Neural crest cell (in vitro differentiated cells): ENCODE data around the gene SLC47A2. TPM values are rescaled to one million over a fixed set of nuclear protein-coding genes. Genes with fewer than 3 reads are reported as not detected.
A peak's percentile ranks its signal among the peaks of the same experiment; 100 is the strongest.

ENCODE experiments used
- DNase-seq: peaks from one replicate; pipeline ENCODE4 v3.0.0; 2021; ENCODE audit warnings: low read depth, mixed read lengths, low spot score
- H3K27ac Mint-ChIP-seq: one replicate; pipeline ENCODE4 v1.8.0; 2021; ENCODE audit warnings: mild to moderate bottlenecking, mixed read lengths; ENCODE audit not compliant: unreplicated experiment
- H3K27me3 Mint-ChIP-seq: 2 replicates; pipeline ENCODE4 v1.8.0; 2021; ENCODE audit warnings: low read depth, mild to moderate bottlenecking, mixed read lengths
- H3K36me3 Mint-ChIP-seq: 2 replicates; pipeline ENCODE4 v1.8.0; 2021; ENCODE audit warnings: low read depth, mild to moderate bottlenecking, mixed read lengths
- H3K4me1 Mint-ChIP-seq: 2 replicates; pipeline ENCODE4 v1.8.0; 2021; ENCODE audit warnings: mixed read lengths
- H3K4me3 Mint-ChIP-seq: one replicate; pipeline ENCODE4 v1.8.0; 2021; ENCODE audit warnings: mild to moderate bottlenecking, mixed read lengths
- H3K9me3 Mint-ChIP-seq: 2 replicates; pipeline ENCODE4 v1.8.0; 2021; ENCODE audit warnings: mixed read lengths
- CTCF ChIP-seq: fragments of 200-600 bp; sonication (generic); conservative IDR thresholded peaks from 2 replicates; pipeline ENCODE4 v1.5.0; 2021; ENCODE audit warnings: antibody characterized with exemption, mild to moderate bottlenecking
- total RNA-seq: library from RNA; stranded (reverse); gene quantifications from 2 replicates; pipeline ENCODE4 v1.2.1, GENCODE V29; 2021

Gene SLC47A2
- total RNA-seq, 1 donor from 2014 or later: not detected

- Mint-ChIP-seq H3K9me3 (no peaks in the 10 kb centered on the region), H3K27me3 (no peaks in the 10 kb centered on the region), H3K27ac (peak overlapping the region; percentile 27), H3K36me3 (no peaks in the 10 kb centered on the region), H3K4me3 (peak overlapping the region; percentile 57), H3K4me1 (peaks cover 4% of the 10 kb centered on the region)
- DNase-seq: peak; percentile 26
- no peak for TF ChIP-seq CTCF
These were observed 28.1 kb upstream of the SLC47A2 start for GRCh38 chr17:19744492-19744891.

GRCh38 chr17:19743101-19744100 lies 27.0 kb upstream of the SLC47A2 start:
- TF ChIP-seq CTCF: no peak
- H3K27ac Mint-ChIP-seq: no peak overlapping the region

GRCh38 chr17:19742495-19742894 lies 26.1 kb upstream of the SLC47A2 start:
- no peak for DNase-seq
- no peak for TF ChIP-seq CTCF
- Mint-ChIP-seq H3K4me1 (peaks cover 4% of the 10 kb centered on the region), H3K4me3 (no peak overlapping the region), H3K27me3 (no peaks in the 10 kb centered on the region), H3K36me3 (no peaks in the 10 kb centered on the region), H3K9me3 (no peaks in the 10 kb centered on the region), H3K27ac (no peak overlapping the region)

More at GRCh38 chr17:19743101-19744100, 27.0 kb upstream of the SLC47A2 start:
- Mint-ChIP-seq H3K36me3 (no peaks in the 10 kb centered on the region), H3K27me3 (no peaks in the 10 kb centered on the region), H3K4me1 (peaks cover 4% of the 10 kb centered on the region), H3K4me3 (peak overlapping the region; percentile 47), H3K9me3 (no peaks in the 10 kb centered on the region)
- DNase-seq: no peak

- no peak overlapping the region for H3K27ac Mint-ChIP-seq
- no peak for TF ChIP-seq CTCF
- H3K36me3 Mint-ChIP-seq: no peaks in the 10 kb centered on the region
- peaks cover 4% of the 10 kb centered on the region for H3K4me1 Mint-ChIP-seq
- no peaks in the 10 kb centered on the region for H3K27me3 Mint-ChIP-seq
- no peak overlapping the region for H3K4me3 Mint-ChIP-seq
- no peak for DNase-seq
- no peaks in the 10 kb centered on the region for H3K9me3 Mint-ChIP-seq
These were observed 25.6 kb upstream of the SLC47A2 start for GRCh38 chr17:19741832-19742457.

GRCh38 chr17:19740933-19741332 lies 24.5 kb upstream of the SLC47A2 start:
- H3K9me3 Mint-ChIP-seq: no peaks in the 10 kb centered on the region

More at GRCh38 chr17:19740933-19741332, 24.5 kb upstream of the SLC47A2 start:
- Mint-ChIP-seq H3K4me1 (peaks cover 4% of the 10 kb centered on the region), H3K27me3 (no peaks in the 10 kb centered on the region), H3K27ac (no peak overlapping the region), H3K4me3 (no peak overlapping the region), H3K36me3 (no peaks in the 10 kb centered on the region)
- no peak for TF ChIP-seq CTCF
- DNase-seq: no peak
